Measurements from ENCODE around the gene PPM1F.

PPM1F gene

GRCh38 chr22:21960200-21961126, 7.8 kb upstream of the PPM1F start:
- no peak for DNase-seq (ENCODE audit: low read depth)

- no peak for DNase-seq (ENCODE audit: low read depth)
Measured at GRCh38 chr22:21959274-21960074, 6.8 kb upstream of the PPM1F start.

DNA sequence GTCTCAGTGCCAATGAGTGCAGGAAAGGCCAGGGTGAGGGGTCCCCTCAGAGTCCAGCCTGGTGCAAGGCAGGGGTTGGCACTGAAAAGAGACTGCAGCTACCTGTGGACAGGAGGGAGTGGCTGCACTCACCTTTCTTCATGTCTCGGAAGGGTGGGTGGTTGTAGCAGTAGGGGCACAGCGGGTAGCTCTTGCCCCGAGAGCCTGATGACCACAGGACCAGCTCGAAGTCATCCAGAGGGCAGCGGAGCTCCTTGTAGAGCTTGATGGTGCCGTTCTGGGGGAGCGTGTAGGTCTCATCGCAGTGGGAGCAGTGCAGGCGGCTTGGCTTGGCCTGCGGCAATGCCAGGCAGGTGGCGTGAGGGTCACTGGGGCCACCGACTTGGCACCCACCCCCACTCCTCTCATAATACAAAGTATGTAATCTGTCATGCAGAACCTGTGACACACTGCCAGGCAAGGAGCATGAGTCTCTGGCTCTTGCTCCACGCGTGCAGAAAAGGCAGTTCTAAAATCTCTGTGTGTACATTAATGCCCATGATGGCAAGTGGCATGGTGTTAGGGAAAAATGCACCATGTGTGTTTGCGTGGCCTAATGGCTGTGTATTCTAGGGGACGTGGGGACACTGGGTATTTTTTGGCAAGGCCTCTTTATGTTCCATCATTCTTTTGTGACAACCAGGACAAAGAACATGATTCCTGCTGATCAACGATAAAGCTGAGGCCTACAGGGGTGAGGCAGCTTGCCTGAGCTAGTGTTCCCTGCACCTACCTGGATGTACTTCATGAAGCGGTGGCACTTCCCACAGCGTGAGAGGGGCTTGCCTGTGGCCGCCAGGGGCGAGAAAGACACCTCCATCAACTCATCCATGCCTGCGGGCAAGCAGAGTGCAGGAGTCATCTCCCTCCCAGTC, 6.0 kb upstream of the PPM1F start:
- no peak for DNase-seq (ENCODE audit: low read depth)

DNA sequence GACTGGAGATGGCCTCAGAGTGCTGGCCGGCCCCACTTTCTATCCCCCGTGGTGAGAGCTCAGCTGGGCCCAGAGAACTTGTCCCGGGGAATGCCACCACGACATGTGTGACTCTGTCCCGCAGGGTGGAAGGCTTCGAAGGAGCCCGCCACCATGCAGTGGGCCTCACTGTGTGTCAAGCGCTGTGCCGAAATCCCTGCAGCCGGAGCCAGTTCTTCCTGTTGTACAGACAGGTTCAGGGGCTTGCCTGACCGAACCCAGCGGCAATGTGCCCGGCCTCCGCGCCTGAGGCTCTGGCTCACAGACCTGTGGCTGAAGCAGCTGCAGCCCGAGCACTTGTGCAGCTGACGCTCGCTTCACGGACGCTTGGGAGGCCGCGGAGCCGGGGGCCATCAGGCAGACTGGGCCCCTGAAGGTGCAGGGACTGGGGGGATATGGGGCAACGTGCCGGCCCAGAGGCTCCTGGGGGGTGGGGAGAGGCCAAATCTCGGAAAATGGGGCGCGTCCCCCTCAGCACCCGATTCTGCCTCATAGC, 650 bp downstream of the PPM1F start:
- no peak for DNase-seq (ENCODE audit: low read depth)

DNA sequence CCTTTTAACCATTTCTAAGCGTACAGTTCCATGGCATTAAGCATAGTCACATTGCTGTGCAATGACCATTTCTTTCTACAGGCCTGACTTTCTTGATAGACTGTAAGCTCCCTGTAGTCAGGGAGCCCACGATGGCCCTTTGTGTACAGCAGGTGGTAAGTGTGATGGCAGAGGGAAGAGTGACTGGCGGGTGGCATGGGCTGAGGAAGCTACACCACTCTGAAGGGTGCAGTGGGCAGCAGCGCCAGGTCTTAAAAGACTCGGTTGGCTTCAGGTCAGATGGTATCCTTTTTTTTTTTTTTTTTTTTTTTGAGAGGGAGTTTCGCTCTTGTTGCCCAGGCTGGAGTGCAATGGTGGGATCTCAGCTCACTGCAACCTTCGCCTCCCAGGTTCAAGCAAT, 1.6 kb downstream of the PPM1F start:
- no peak for DNase-seq (ENCODE audit: low read depth)

DNA sequence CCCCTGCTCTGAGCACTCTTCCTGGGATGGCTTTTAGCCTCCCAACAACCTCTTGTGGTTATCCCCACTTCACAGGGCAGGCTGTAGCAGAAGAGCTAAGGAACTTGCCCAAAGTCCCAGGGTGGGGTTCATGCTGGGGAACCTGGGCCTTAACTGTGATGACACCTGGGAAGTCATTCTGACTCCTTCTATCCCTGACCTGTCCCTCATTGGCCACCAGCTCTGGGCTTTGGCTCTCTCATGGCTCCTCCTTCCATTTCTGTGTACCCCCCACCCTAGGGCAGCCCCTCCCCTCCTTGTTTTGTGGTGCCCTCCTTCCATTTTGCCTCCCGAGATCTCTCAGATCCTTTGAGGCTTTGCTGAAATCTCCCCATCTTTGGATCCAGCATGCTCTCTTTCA, 2.7 kb downstream of the PPM1F start:
- no peak for DNase-seq (ENCODE audit: low read depth)

DNA sequence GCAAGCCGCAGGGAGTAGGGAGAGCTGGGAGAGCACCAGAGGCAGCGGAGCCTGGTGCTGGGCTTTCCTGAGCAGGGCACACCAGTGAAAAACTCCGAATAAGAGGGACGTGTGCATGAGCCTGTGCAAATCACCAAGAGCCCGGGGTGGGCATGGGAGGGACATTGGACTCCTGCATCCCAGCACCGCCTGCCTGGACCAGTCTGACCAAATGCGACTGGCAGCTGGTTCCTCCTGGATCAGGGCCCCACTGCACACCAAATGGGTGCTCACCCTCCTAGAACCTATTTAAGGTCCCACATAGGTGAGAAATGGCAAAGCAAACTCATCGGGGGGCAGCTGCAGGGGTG, 3.1 kb downstream of the PPM1F start:
- DNase-seq (ENCODE audit: low read depth), result no peak

DNA sequence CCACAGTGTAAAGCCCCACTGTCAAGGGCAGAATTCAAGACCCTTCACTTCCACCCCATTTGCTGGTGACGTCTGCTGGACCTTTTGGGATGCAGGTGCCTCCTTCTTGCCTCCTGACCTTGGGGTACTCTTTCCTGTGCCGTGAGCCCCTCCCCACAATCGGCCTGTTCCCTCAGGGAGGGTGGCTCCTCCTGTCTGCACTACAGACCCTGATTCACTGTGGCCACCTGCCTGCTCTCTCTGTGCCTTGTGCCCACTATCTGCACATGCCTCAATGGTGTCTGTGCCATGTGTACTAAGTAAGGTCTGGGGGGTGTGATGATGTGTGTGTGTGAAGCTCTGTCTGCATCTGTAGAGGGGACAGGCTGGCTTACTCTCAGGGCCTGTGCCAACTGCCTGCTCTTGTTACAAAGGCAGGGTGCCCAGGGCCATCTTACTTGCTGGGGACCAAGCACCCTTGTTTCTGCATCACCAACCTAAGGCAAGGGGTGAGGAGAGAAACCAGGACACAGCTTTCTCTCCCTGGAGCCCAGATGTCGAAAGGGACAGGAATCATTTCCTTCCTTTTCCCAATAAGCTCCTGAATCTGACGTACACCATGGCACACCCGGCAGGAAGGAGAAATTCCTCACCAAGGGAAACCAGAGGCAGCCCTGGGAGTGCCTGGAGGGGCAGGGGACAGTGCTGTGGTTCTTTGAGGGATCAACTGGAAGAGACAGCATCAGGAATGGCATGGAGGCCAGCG, 3.7 kb downstream of the PPM1F start:
- no peak for DNase-seq (ENCODE audit: low read depth)

- no peak for DNase-seq (ENCODE audit: low read depth)
Measured at GRCh38 chr22:21948390-21948789, 4.3 kb downstream of the PPM1F start.

DNA sequence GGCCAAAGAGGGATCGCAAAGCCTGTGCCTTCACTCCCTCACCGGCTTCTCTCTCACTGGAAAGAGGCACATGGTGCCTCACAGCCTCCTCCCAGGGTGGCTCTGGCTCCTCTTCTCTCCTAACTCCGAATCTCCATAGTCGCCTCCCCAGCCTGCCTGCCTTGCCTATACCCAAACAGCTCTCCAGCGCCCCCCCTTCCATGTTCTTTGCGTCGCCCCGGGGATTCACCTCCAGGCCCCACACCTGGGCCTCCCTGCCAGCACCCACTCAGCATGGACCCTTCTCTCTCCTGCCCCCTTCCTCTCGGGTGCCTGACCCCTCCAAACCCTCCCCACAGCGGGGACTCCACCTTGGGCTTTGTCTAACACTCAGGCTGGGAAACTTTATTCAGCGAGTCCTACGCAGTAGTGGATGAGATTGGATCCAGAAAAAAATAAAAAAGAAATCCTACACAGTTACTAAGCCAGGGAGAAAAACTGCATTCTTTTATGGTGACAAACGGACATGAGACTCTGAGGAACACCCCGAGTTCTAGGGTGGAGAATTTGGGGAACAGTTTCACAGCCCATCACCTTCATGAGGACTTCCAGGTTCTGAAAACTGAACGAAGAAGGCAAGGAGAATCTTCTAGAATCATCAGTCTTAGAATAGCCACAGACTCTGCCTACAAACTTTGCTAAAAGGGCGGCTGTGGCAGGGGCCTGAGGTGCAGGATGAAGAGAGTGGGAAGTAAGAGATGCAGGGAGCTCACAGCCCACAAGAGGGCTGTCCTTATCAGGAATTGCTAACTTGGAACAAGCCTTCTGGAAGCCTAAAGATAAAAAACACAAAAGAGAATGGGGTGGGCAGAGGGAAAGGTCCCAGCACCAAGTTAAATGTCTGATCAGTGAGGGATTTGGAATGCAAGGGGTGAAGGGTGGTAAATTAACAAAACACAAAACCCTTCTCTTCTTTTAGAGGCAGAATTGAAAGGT, 5.3 kb downstream of the PPM1F start:
- no peak for DNase-seq (ENCODE audit: low read depth)

DNA sequence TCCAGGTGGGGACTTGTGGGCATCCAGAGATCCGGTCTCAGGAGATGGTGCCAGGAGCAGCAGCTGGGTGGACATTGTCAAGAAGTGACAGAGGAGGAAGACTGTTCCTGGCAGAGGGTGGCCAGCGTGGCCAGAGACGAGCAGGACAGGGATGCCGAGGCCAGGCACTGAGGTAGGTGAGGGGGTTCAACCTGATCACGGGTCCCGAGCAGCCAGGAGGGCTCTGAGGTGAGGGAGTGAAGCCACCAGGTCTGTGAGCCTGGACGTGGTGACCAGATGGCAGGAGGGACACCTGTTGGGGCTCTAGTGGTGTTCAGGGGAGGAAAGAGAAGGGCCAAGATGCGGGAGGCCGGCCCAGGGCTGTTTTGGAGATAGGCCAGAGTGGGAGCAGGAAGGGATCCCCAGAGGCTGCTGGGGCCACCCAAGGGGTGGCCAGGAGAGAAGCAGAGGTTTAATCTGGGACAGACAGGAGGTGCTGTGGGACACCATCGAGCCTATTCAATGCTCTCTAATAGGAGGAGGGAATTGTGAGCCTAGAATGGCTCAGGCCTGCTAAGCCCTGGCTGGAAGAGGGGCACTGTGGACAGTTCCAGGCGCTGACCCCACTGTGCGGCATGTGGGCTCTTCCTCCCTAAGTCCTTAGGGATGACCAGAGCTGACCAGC, 6.3 kb downstream of the PPM1F start:
- DNase-seq (ENCODE audit: low read depth), result no peak

DNA sequence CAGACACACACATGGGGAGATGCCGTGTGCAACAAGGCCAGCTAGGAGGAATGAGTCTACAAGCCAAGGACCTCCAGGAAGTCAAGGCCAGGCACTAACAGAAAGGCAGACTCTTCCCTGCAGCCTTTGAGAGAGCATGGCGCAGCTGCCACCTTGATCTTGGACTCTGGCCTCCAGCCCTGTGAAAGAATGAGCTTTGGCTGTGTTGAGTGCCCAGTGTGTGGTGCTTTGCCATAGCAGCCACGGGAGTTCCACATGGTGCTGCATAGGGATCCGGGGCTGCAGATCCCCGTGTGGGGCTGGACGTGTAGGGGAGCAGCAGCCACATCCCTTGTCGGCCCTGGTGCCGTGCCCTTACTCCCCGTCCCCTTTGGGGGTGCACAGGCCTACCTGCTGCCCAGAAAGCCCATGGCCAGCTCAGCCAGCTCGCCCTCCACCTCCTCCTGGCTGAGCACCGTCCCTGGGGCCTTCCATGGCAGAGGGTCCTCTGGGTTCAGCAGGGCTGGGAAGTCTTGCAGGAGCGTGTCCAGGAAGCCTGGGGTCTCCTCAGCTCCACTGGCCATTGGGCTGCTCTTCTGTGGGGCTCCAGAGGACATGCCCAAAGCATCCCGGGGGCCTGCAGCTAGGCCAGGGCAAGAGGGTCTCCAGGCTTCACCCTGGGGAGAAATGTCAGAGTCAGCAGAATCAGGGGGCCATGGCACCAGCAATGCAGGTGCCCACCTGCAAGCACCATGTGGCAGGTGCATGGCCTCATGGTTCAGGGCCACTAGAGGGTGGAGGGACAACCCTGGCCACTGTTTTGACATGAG, 7.0 kb downstream of the PPM1F start:
- DNase-seq (ENCODE audit: low read depth), result no peak

DNA sequence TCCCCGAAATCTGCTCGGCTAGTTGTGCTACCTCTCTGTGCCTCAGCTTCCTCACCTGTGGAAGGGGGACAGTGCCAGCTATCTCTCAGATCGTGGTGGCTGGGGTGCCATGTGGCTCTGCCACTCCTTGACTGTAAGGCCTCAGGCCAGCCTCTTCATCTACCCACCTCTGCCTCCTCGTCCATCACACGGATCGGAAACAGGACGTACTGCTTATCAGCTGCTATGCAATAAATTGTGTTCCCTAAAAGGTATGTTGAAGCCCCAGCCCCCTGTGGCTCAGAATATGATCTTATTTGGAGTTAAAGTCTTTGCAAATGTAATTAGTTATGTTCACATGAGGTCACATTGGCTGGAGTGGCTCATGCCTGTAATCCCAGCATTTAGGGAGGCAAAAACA, 7.8 kb downstream of the PPM1F start:
- DNase-seq (ENCODE audit: low read depth), result no peak

GRCh38 chr22:21943571-21944448, 8.8 kb downstream of the PPM1F start:
- no peak for DNase-seq (ENCODE audit: low read depth)

- DNase-seq (ENCODE audit: low read depth), result peak; percentile 76
Measured at GRCh38 chr22:21942407-21943343, 10.0 kb downstream of the PPM1F start.

DNA sequence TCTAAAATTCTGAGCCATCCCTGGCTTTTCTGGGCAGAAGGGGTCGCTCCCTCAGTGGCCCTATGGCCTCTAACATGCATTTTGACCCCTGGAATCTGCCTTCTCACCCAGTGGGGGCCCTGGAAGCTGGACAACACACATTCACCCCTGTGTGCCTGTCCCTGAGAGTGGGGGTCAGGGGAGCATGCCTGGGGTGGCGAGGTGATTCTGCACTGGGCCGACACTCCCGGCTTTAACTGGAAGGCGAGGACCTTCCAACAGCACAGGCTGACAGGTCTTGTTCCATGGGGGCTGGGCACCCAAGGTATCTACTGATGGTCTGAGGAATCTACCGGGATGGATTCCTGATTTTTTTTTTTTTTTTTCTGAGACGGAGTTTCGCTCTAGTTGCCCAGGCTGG, 10.7 kb downstream of the PPM1F start:
- DNase-seq (ENCODE audit: low read depth), result no peak
